A375 (cell line): ENCODE measurements around the gene CD47. TPM values are rescaled to one million over a fixed set of nuclear protein-coding genes. Genes with fewer than 3 reads are reported as not detected.

ENCODE experiments used
- total RNA-seq: library from RNA; depleted of rRNA; stranded (reverse); fragments of >200 nt; shearing (Covaris generic); gene quantifications from 2 replicates; pipeline ENCODE4 v1.2.3, GENCODE V29; 2014; rRNA removed

The CD47 gene
- 27.2 and 34.7 TPM in 2 replicates for total RNA-seq

GRCh38 chr3:108090701-108091497 lies at the start of gene CD47:
Gene CD47, minus strand, starts transcription at chr3:108091031. Its CDS starts 123 bp downstream, at chr3:108090908.

Other genes with a start within 250 kb of the CD47 start
- 58.3 and 60.5 TPM in 2 replicates for gene IFT57, start 131.4 kb upstream of the CD47 start, total RNA-seq
- not detected in 2 replicates for gene HHLA2, start 205.5 kb upstream of the CD47 start, total RNA-seq